ENCODE measurements around the gene NFIB. TPM values are rescaled to one million over a fixed set of nuclear protein-coding genes. Genes with fewer than 3 reads are reported as not detected.
A peak's percentile ranks its signal among the peaks of the same experiment; 100 is the strongest.

Gene NFIB
- polyA plus RNA-seq, 4 donors = 17.7 to 53.9 (median 26.4) TPM

- DNase-seq (ENCODE audit: low read depth in 4 of 4, low spot score in 3 of 4) = no peak
Observed at GRCh38 chr9:14132775-14133174, 181.2 kb downstream of the NFIB start.

- no peak for DNase-seq (ENCODE audit: low read depth in 4 of 4, low spot score in 3 of 4)
Observed at GRCh38 chr9:14131356-14132088, 182.4 kb downstream of the NFIB start.

- no peak for DNase-seq (ENCODE audit: low read depth in 4 of 4, low spot score in 3 of 4)
Observed at GRCh38 chr9:14127656-14128055, 186.3 kb downstream of the NFIB start.

GRCh38 chr9:14119694-14120514, 194.0 kb downstream of the NFIB start:
- no peak for DNase-seq (ENCODE audit: low read depth in 4 of 4, low spot score in 3 of 4)

GRCh38 chr9:14112226-14112625, 201.7 kb downstream of the NFIB start:
- no peak for DNase-seq (ENCODE audit: low read depth in 4 of 4, low spot score in 3 of 4)

GRCh38 chr9:14111696-14112095, 202.2 kb downstream of the NFIB start:
- no peak for DNase-seq (ENCODE audit: low read depth in 4 of 4, low spot score in 3 of 4)

GRCh38 chr9:14107977-14108376, 206.0 kb downstream of the NFIB start:
- DNase-seq (ENCODE audit: low read depth in 4 of 4, low spot score in 3 of 4) = no peak

GRCh38 chr9:14107495-14107894, 206.4 kb downstream of the NFIB start:
- no peak for DNase-seq (ENCODE audit: low read depth in 4 of 4, low spot score in 3 of 4)

- DNase-seq (ENCODE audit: low read depth in 4 of 4, low spot score in 3 of 4) = no peak
Observed at GRCh38 chr9:14106699-14107098, 207.2 kb downstream of the NFIB start.

- no peak for DNase-seq (ENCODE audit: low read depth in 4 of 4, low spot score in 3 of 4)
Observed at GRCh38 chr9:14104496-14104895, 209.4 kb downstream of the NFIB start.

- no peak for DNase-seq (ENCODE audit: low read depth in 4 of 4, low spot score in 3 of 4)
Observed at GRCh38 chr9:14103115-14103514, 210.8 kb downstream of the NFIB start.

GRCh38 chr9:14099737-14100136, 214.2 kb downstream of the NFIB start:
- DNase-seq (ENCODE audit: low read depth in 4 of 4, low spot score in 3 of 4) = no peak

GRCh38 chr9:14098486-14099180, 215.3 kb downstream of the NFIB start:
- no peak for DNase-seq (ENCODE audit: low read depth in 4 of 4, low spot score in 3 of 4)

GRCh38 chr9:14097666-14098415, 216.1 kb downstream of the NFIB start:
- DNase-seq (ENCODE audit: low read depth in 4 of 4, low spot score in 3 of 4) = no peak

- DNase-seq (ENCODE audit: low read depth in 4 of 4, low spot score in 3 of 4) = peak in 3 of 4 donors; percentile 48 to 58 (median 54)
Observed at GRCh38 chr9:14097215-14097614, 216.7 kb downstream of the NFIB start.

- peak in 2 of 4 donors; percentile 41 to 54 for DNase-seq (ENCODE audit: low read depth in 4 of 4, low spot score in 3 of 4)
Observed at GRCh38 chr9:14096258-14096922, 217.6 kb downstream of the NFIB start.

GRCh38 chr9:14095277-14095676, 218.7 kb downstream of the NFIB start:
- no peak for DNase-seq (ENCODE audit: low read depth in 4 of 4, low spot score in 3 of 4)

- no peak for DNase-seq (ENCODE audit: low read depth in 4 of 4, low spot score in 3 of 4)
Observed at GRCh38 chr9:14094491-14094890, 219.4 kb downstream of the NFIB start.

GRCh38 chr9:14092344-14092743, 221.6 kb downstream of the NFIB start:
- no peak for DNase-seq (ENCODE audit: low read depth in 4 of 4, low spot score in 3 of 4)
